ENCODE measurements around the gene C17orf67.

DNA sequence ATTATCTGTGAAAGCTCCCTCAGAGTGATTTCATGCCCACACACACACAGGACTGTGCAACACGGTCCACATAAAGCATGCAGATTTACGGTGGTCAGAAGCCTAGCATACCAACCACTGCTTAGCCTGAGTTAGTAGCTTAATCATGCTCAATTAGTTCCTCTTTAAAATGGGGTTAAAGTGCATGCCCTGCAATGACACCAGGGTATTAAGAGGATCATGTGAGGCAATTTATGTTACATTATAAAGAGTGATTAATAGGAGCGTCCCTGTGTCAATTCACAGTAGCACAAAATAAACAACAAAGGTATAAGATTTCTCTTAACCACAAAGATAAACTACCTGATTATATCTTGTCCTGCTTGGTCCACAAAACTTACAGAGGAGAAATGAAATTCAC, 39.8 kb downstream of the C17orf67 start:
- TF ChIP-seq, protein P1, sequence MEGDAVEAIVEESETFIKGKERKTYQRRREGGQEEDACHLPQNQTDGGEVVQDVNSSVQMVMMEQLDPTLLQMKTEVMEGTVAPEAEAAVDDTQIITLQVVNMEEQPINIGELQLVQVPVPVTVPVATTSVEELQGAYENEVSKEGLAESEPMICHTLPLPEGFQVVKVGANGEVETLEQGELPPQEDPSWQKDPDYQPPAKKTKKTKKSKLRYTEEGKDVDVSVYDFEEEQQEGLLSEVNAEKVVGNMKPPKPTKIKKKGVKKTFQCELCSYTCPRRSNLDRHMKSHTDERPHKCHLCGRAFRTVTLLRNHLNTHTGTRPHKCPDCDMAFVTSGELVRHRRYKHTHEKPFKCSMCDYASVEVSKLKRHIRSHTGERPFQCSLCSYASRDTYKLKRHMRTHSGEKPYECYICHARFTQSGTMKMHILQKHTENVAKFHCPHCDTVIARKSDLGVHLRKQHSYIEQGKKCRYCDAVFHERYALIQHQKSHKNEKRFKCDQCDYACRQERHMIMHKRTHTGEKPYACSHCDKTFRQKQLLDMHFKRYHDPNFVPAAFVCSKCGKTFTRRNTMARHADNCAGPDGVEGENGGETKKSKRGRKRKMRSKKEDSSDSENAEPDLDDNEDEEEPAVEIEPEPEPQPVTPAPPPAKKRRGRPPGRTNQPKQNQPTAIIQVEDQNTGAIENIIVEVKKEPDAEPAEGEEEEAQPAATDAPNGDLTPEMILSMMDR (IDR thresholded peaks at IDR 0.05; ENCODE audit: control extremely low read depth in 1 of 3, insufficient read depth in 1 of 3, low read depth in 1 of 3, low read length in 3 of 3): no peak
- TF ChIP-seq POLR2A (IDR thresholded peaks at IDR 0.05; ENCODE audit: control extremely low read depth in 1 of 2, low read depth in 2 of 2, low read length in 2 of 2): no peak
- TF ChIP-seq NANOG (IDR thresholded peaks at IDR 0.05; ENCODE audit: insufficient read depth, low read depth, low read length, poor library complexity, severe bottlenecking): no peak
- no peak for TF ChIP-seq RNF2 (IDR thresholded peaks at IDR 0.05; ENCODE audit: borderline replicate concordance, low read depth, low read length, missing control alignments, poor library complexity, severe bottlenecking)
- TF ChIP-seq SRF (IDR thresholded peaks at IDR 0.05; ENCODE audit: low read depth, low read length): no peak
- no peak for TF ChIP-seq SIN3A (conservative IDR thresholded peaks at IDR 0.05 in 1 of 2, IDR thresholded peaks at IDR 0.05 in 1 of 2; ENCODE audit: low read depth in 1 of 2, low read length in 2 of 2)
- no peak for TF ChIP-seq RAD21 (IDR thresholded peaks at IDR 0.05 in 1 of 2, conservative IDR thresholded peaks at IDR 0.05 in 1 of 2; ENCODE audit: low read depth in 2 of 2, low read length in 2 of 2)
- no peak for TF ChIP-seq EGR1 (IDR thresholded peaks at IDR 0.05; ENCODE audit: borderline replicate concordance, low read depth, low read length)

Data from H1 (cell line).